ENCODE results near the gene RNF212.
"Not testable (repeated sequence)": the region's sequence is repeated elsewhere in the genome, so short reads cannot be mapped to it uniquely, and the experiment has no call there.

The RNF212 gene

DNA sequence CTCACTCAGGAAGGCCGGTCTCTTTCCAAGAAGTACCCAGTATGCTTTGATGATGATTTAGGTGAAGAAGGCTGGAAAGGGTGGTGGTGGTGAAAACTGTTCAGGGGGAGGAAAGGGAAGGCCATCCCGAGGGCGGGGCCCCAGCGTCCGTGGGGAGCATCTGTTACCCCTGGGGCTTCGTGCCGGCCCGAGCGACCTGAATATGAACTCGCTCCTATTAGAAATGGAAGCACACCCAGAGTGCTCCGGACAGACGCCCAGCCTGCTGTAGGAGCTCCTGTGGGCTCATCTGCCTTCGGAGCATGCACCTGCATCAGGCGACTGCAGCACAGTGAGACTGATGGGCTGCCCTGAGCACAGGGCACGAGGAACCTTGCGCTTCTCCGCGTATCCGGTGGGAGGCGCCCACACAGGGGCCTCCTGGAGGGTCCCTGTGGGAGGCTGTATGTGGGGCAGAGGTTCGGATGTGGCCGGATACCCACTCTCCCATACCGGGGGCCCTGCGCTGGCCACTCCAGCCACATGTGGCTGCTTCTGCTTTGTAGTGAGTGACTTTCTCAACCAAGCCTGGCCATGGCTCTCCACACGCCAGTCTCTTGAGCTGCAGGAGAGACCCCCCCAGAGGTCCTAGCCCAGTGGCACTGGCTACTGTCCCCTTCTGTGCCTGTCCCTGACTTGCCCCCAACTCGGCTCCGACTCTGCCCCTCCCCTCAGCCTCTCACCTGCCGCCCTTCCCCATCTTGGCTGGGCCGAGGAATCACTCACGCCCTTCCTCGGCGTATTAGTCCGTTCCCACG is 65.2 kb downstream of the RNF212 start:
- TF ChIP-seq, protein P1, sequence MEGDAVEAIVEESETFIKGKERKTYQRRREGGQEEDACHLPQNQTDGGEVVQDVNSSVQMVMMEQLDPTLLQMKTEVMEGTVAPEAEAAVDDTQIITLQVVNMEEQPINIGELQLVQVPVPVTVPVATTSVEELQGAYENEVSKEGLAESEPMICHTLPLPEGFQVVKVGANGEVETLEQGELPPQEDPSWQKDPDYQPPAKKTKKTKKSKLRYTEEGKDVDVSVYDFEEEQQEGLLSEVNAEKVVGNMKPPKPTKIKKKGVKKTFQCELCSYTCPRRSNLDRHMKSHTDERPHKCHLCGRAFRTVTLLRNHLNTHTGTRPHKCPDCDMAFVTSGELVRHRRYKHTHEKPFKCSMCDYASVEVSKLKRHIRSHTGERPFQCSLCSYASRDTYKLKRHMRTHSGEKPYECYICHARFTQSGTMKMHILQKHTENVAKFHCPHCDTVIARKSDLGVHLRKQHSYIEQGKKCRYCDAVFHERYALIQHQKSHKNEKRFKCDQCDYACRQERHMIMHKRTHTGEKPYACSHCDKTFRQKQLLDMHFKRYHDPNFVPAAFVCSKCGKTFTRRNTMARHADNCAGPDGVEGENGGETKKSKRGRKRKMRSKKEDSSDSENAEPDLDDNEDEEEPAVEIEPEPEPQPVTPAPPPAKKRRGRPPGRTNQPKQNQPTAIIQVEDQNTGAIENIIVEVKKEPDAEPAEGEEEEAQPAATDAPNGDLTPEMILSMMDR (IDR thresholded peaks at IDR 0.05; ENCODE audit: control extremely low read depth, extremely low read depth, low read depth, missing control alignments): no peak
- CTCF ChIA-PET: no interaction called here
- POLR2A ChIA-PET: no interaction called here
- no peak for DNase-seq (ENCODE audit: extremely low spot score)

DNA sequence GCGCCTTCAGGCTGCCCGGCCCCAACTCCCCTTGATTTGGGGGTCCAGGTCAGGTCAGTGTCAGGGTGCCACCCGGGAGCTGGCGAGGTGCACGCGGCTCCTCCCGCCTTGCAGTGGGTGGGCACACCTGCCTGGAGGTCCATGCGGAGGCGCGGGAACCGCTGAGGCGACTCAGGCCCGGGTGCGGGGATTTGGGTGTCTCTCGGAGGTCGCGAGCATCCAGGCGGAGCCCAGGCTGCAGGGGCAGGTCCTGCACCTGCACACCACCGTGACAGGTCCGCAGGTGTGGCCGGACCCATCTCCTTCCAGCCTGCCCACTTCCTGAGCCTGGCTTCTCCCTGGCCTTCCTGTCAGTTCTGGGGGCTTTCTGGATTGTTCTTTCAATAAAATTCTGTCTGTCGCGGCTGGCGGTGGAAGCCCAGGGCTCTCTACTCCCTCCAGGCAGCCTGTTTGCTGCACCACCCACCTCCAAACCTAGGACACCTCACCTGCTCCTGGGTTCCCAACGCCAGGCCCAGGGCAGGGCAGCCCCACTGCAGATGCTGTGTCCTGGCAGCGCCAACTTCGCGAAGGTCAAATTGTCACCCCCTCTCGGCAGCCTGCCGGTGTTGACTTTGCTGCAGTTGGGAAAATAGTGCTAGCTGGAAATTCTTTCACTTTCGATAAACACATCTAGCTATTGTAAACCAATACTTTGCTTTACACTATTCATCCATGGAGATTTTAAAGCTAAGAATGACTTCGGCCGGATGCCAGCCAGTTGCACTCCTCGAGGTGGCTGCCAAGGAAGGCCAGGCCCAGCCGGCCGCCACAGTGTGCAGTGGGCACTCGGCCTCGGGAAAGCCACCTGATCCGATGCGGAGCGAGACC is 66.0 kb downstream of the RNF212 start:
- CTCF ChIA-PET: no interaction called here
- TF ChIP-seq, protein P1 (IDR thresholded peaks at IDR 0.05; ENCODE audit: control extremely low read depth, extremely low read depth, low read depth, missing control alignments): no peak
- POLR2A ChIA-PET: no interaction called here
- no peak for DNase-seq (ENCODE audit: extremely low spot score)

DNA sequence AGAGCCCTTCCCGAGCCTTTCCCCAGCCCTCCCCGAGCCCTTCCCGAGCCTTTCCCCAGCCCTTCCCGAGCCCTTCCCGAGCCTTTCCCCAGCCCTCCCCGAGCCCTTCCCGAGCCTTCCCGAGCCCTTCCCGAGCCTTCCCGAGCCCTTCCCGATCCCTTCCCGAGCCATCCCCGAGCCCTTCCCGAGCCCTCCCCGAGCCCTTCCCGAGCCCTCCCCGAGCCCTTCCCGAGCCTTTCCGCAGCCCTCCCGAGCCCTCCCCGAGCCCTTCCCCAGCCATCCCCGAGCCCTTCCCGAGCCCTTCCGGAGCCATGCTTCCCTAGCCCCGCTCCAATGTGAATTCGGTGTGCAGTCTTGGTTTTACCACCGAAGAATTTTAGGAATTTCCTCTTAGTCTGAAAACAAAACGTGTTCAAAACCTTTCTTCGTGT is 66.8 kb downstream of the RNF212 start:
- POLR2A ChIA-PET; DNase-seq (ENCODE audit: extremely low spot score); CTCF ChIA-PET: not testable (repeated sequence)

DNA sequence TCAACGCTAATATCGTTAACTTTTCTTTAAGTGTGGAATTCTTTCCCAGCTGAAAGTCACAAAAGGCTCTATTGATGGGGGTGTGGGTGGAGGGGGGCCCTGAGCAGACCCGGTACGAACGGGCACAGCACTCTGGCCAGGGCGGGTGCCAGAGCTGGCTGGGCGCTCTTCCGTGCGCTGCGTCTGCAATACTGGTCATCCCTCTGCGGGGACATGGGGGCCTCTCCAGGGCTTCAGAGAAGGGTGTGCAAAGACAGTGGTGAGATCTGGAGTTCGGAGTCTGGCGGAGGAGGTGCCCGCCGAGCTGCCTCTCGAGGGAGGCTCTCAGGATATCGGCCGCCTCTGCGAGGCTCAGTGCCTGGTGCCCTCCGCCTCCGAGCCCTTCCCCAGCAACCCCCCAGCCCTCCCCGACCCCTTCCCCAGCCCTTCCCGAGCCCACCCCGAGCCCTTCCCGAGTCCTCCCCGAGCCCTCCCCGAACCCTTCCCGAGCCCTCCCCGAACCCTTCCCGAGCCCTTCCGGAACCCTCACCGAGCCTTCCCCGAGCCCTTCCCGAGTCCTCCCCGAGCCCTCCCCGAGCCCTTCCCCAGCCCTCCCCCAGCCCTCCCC is 67.7 kb downstream of the RNF212 start:
- ChIA-PET POLR2A (no interaction called here), CTCF (no interaction called here)
- no peak for DNase-seq (ENCODE audit: extremely low spot score)
- TF ChIP-seq, protein P1 (IDR thresholded peaks at IDR 0.05; ENCODE audit: control extremely low read depth, extremely low read depth, low read depth, missing control alignments): no peak

DNA sequence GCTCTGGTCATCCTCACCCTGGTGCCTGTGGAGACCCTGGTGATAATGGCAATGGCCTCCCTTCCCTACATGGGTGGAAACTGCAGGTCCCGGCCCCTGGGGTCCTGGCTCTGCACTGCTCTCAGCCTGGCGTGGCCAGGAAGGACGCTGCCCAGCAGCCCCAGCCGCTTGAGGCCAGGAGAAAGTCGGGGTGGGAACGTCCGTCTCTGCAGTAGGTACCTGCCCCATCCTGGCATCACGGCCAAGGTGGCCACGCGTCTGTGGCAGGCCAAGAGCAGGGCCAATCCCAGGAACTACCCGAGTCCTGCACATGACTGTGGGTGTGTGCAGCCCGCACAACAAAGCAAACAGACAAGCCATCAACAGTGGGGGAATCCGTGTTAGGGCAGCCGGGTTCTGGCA is 68.2 kb downstream of the RNF212 start:
- POLR2A ChIA-PET: no interaction called here
- TF ChIP-seq, protein P1 (IDR thresholded peaks at IDR 0.05; ENCODE audit: control extremely low read depth, extremely low read depth, low read depth, missing control alignments): no peak
- DNase-seq (ENCODE audit: extremely low spot score): no peak
- CTCF ChIA-PET: no interaction called here

DNA sequence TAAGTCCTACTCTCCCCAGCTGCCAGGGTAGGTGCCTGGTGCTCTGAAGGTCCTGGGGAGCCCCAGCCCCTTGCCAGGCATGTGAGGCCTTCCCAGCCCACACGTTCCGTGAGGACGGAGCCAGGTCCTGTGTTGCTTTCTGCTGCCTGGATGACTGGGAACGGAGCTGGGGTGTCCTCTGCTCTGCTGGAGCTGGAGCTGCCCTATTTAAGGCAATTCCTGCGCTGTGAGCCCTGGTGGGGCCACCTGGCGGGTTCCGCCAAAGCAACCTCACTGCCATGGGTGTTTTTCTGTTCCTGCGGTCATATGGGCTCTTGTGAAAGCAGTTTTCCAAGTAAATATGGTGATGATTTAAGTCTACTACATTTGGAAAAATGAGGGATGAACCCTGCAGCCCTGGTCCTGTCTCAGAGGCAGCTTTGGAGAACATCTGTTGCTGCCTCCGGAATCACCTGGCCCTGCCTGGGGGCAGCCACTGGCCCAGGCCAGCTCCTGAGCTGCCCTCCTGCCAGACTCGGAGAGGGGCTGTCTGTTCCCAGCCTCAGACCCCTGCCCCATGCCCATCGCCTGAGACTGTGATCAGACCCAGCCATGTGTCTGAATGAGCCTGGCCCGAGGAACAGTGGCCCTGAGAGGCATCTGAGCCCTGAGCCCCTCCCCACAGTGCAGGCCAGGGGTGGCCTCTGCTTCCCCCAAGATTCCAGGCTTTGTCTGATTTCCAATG is 68.7 kb downstream of the RNF212 start:
- POLR2A ChIA-PET: no interaction called here
- CTCF ChIA-PET: no interaction called here
- TF ChIP-seq, protein P1 (IDR thresholded peaks at IDR 0.05; ENCODE audit: control extremely low read depth, extremely low read depth, low read depth, missing control alignments): no peak
- DNase-seq (ENCODE audit: extremely low spot score): no peak

Data from GM10248 (cell line).